Measurements from ENCODE around the gene FAIM2. TPM values are rescaled to one million over a fixed set of nuclear protein-coding genes. Genes with fewer than 3 reads are reported as not detected.

The FAIM2 gene
- total RNA-seq, 1 experiment from 2014 or later: 0.18 TPM

DNA sequence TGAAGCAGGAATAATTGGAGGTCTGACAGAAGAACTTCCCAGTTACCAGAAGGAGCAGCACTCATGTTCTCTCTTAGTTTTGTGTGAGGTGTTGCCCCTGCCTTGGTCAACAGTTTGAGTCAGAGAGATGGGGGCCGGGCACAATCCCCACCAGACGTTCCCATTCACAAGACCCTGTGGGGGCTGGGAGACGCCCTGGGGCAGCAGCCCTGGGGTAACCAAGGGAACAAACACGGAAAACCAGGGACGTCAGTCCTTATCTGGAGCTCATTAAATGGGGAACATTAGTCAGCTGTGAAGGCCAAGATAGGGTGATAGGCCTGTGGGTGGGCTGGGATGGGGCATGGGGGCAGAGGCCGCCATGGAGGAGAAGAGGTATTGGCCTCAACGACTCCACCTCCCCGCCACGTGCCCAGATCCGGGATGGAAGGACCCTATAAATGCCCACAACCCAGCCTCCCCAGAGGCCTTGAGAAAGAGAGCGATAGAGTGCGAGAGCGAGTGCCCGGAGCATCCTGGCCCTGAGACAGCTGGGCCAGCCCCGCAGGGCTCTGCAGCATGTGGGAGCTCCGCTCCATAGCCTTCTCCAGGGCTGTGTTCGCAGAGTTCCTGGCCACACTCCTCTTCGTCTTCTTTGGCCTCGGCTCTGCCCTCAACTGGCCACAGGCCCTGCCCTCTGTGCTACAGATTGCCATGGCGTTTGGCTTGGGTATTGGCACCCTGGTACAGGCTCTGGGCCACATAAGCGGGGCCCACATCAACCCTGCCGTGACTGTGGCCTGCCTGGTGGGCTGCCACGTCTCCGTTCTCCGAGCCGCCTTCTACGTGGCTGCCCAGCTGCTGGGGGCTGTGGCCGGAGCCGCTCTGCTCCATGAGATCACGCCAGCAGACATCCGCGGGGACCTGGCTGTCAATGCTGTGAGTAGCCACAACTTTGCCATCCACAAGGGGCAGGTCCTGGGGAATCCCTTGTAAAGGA is 46.9 kb upstream of the FAIM2 start, which contains the start of gene AQP2:
Gene AQP2, plus strand, starts transcription at position 465 of the 979 bp plus-strand sequence. Its CDS starts 94 bp downstream, at position 559.
- DNase-seq (no peak), ATAC-seq (no peak)
- CTCF ChIA-PET: no interaction called here
- no peak within 1 kb of the TSS for H3K9ac ChIP-seq (ENCODE audit: low read length)
- H3K27ac ChIP-seq (ENCODE audit: low read length): no peak within 1 kb of the TSS
- H4K20me1 ChIP-seq (ENCODE audit: low read length): no peaks in the 10 kb centered on the region
- no peaks in the 10 kb centered on the region for H3K9me3 ChIP-seq (ENCODE audit: low read length)
- H3K79me2 ChIP-seq (ENCODE audit: low read length): no peaks in the 10 kb centered on the region
- no TSS peak for BruUV-seq (replicated peaks)
- H3K9me2 ChIP-seq (replicated peaks; ENCODE audit: low read length): no peaks in the 10 kb centered on the region
- no peak within 1 kb of the TSS for H2AFZ ChIP-seq (ENCODE audit: low read length)
- H3K4me1 ChIP-seq (ENCODE audit: insufficient read depth, low read length): peaks cover 4% of the 10 kb centered on the region; the same call in 1 of the 2 replicates
- POLR2A ChIA-PET (ENCODE audit: unreplicated experiment): no interaction called here
- H3K36me3 ChIP-seq (ENCODE audit: low read depth, low read length): no peaks in the 10 kb centered on the region
- TF ChIP-seq EZH2phosphoT487 (IDR thresholded peaks at IDR 0.05; ENCODE audit: borderline replicate concordance, low read length): no peak
- TF ChIP-seq EZH2 (IDR thresholded peaks at IDR 0.05; ENCODE audit: low read length, unreplicated experiment): no peak
- intact Hi-C loops (cut with micrococcal nuclease): no loop called here
- H3K4me2 ChIP-seq (ENCODE audit: low read length): no peak within 1 kb of the TSS
- no peaks in the 10 kb centered on the region for H3K27me3 ChIP-seq (ENCODE audit: low read length)
- no peaks in the 10 kb centered on the region for H3F3A ChIP-seq (ENCODE audit: low read length, unreplicated experiment)
- no peak within 1 kb of the TSS for H3K4me3 ChIP-seq (ENCODE audit: low read length)

DNA sequence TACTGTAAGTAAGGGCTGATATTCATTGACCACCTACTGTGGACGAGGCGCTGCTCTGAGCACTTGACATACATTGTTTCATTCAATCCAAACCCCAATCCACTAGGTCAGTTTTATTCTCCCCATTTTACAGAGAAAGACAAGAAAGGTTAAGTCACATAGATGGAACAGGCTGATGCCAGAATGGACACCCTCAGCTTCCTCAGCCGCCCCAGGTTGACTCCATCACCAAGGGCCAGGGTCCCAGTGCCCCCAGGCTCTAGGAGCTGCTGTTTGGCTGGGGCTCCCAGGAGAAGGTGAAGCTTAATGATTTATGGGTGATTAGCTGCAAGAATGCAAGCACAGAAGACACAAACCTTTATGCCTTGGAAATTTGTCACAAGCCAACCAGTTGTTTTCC is 46.2 kb upstream of the FAIM2 start:
- Histone ChIP-seq H2AFZ (ENCODE audit: low read length) (no peak overlapping the region), H3K79me2 (ENCODE audit: low read length) (no peaks in the 10 kb centered on the region), H3K4me3 (ENCODE audit: low read length) (no peak overlapping the region), H3K4me1 (ENCODE audit: insufficient read depth, low read length) (peaks cover 8% of the 10 kb centered on the region), H4K20me1 (ENCODE audit: low read length) (no peaks in the 10 kb centered on the region), H3K4me2 (ENCODE audit: low read length) (no peak overlapping the region), H3K9me3 (ENCODE audit: low read length) (no peaks in the 10 kb centered on the region), H3K9me2 (replicated peaks; ENCODE audit: low read length) (no peaks in the 10 kb centered on the region), H3K27me3 (ENCODE audit: low read length) (no peaks in the 10 kb centered on the region), H3K27ac (ENCODE audit: low read length) (no peak overlapping the region), H3K9ac (ENCODE audit: low read length) (no peak overlapping the region), H3F3A (ENCODE audit: low read length, unreplicated experiment) (no peaks in the 10 kb centered on the region), H3K36me3 (ENCODE audit: low read depth, low read length) (no peaks in the 10 kb centered on the region)
- no peak for TF ChIP-seq EZH2 (IDR thresholded peaks at IDR 0.05; ENCODE audit: low read length, unreplicated experiment)
- TF ChIP-seq, protein P1, sequence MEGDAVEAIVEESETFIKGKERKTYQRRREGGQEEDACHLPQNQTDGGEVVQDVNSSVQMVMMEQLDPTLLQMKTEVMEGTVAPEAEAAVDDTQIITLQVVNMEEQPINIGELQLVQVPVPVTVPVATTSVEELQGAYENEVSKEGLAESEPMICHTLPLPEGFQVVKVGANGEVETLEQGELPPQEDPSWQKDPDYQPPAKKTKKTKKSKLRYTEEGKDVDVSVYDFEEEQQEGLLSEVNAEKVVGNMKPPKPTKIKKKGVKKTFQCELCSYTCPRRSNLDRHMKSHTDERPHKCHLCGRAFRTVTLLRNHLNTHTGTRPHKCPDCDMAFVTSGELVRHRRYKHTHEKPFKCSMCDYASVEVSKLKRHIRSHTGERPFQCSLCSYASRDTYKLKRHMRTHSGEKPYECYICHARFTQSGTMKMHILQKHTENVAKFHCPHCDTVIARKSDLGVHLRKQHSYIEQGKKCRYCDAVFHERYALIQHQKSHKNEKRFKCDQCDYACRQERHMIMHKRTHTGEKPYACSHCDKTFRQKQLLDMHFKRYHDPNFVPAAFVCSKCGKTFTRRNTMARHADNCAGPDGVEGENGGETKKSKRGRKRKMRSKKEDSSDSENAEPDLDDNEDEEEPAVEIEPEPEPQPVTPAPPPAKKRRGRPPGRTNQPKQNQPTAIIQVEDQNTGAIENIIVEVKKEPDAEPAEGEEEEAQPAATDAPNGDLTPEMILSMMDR (conservative IDR thresholded peaks at IDR 0.05; ENCODE audit: low read depth, low read length): no peak
- no peak for TF ChIP-seq EZH2phosphoT487 (IDR thresholded peaks at IDR 0.05; ENCODE audit: borderline replicate concordance, low read length)
- intact Hi-C loops (cut with micrococcal nuclease): no loop called here
- no peak for ATAC-seq
- ChIA-PET CTCF (no interaction called here), POLR2A (ENCODE audit: unreplicated experiment) (no interaction called here)
- DNase-seq: no peak
- no TSS peak for BruUV-seq (replicated peaks)

DNA sequence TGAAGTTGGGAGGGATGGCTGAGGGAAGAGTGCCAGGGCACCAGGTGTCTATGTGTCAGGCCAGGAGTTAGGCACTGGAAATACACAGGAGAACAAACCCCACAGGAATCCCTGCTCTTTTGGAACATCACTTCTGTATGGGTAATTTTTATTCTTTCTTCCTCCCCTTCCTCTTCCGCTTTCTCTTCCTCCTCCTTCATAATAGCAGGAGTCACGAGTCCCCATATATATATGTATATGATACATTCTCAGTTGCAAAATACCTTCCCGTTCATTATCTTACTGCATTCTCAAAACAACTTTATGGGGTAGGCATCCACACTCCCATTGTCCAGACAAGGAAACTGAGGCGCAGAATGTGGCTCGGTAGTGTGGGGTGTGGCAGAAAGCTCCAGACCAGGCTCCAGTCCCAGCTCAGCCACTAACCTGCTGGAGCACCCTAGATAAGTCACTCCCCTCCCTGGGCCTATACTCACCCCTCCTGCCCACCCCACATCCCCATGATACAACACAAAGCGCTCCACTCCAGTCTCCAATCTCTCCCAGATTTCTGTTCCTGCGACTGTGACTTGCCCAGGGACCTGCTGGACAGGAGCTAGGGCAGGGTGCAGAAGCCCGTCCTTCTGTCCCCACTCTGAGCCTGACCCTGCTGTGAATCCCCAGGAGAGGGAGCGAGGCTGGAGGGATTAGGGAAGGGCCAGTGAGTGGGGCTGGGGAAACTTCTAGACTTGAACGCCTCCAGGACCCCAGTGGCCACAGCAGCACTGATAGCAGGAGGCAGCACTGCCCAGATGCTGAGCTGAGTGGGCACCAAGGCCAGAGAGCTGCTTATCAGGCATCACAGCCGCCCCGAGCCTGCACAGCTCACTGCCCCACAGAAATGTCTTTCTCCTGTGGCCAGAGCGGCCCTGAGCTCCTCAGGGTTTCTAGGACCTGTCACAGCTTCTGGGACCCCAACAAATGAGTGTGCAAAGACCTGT is 45.5 kb upstream of the FAIM2 start:
- Histone ChIP-seq H4K20me1 (ENCODE audit: low read length) (no peaks in the 10 kb centered on the region), H3K27me3 (ENCODE audit: low read length) (no peaks in the 10 kb centered on the region), H3K4me1 (ENCODE audit: insufficient read depth, low read length) (peaks cover 8% of the 10 kb centered on the region), H3F3A (ENCODE audit: low read length, unreplicated experiment) (no peaks in the 10 kb centered on the region), H3K9me2 (replicated peaks; ENCODE audit: low read length) (no peaks in the 10 kb centered on the region), H3K27ac (ENCODE audit: low read length) (no peak overlapping the region), H3K4me2 (ENCODE audit: low read length) (no peak overlapping the region), H3K36me3 (ENCODE audit: low read depth, low read length) (no peaks in the 10 kb centered on the region), H3K4me3 (ENCODE audit: low read length) (no peak overlapping the region), H2AFZ (ENCODE audit: low read length) (no peak overlapping the region), H3K79me2 (ENCODE audit: low read length) (no peaks in the 10 kb centered on the region), H3K9ac (ENCODE audit: low read length) (no peak overlapping the region), H3K9me3 (ENCODE audit: low read length) (no peaks in the 10 kb centered on the region)
- BruUV-seq (replicated peaks): no TSS peak
- no peak for TF ChIP-seq EZH2phosphoT487 (IDR thresholded peaks at IDR 0.05; ENCODE audit: borderline replicate concordance, low read length)
- no peak for TF ChIP-seq EZH2 (IDR thresholded peaks at IDR 0.05; ENCODE audit: low read length, unreplicated experiment)
- intact Hi-C loops (cut with micrococcal nuclease): no loop called here
- ChIA-PET POLR2A (ENCODE audit: unreplicated experiment) (no interaction called here), CTCF (no interaction called here)
- ATAC-seq (no peak), DNase-seq (no peak)

All from PC-3 (cell line).